Tibial nerve (tissue), 4 donors: ENCODE results near the gene CKAP5. TPM values are rescaled to one million over a fixed set of nuclear protein-coding genes. Genes with fewer than 3 reads are reported as not detected.
"Not testable (repeated sequence)": the region's sequence is repeated elsewhere in the genome, so short reads cannot be mapped to it uniquely, and the experiment has no call there.

ENCODE experiments used
- DNase-seq, 2 donors: peaks; one replicate each; pipeline ENCODE4 v3.0.0-alpha.2; 2019; ENCODE audit warnings: low spot score in 2 of 2
- H3K27ac ChIP-seq, 4 donors: fragments of 200-600 bp; sonication (generic) in 3 of 4; one replicate each; pipeline ENCODE4 v1.5.1; 2017 to 2019; ENCODE audit warnings: mild to moderate bottlenecking in 1 of 4
- H3K27me3 ChIP-seq, 2 donors: fragments of 200-600 bp; sonication (generic) in 1 of 2; one replicate each; pipeline versions ENCODE4 v1.5.1 to v1.6.0; 2017 to 2019
- H3K36me3 ChIP-seq, 3 donors: fragments of 200-600 bp; sonication (generic); one replicate each; pipeline ENCODE4 v1.5.1; 2018 to 2019
- H3K4me1 ChIP-seq, 4 donors: fragments of 200-600 bp; sonication (generic) in 3 of 4; one replicate each; pipeline ENCODE4 v1.5.1; 2017 to 2019
- H3K4me3 ChIP-seq, 4 donors: fragments of 200-600 bp; sonication (generic) in 3 of 4; one replicate each; pipeline ENCODE4 v1.5.1; 2017 to 2019; ENCODE audit warnings: mild to moderate bottlenecking in 1 of 4, moderate library complexity in 1 of 4
- H3K9me3 ChIP-seq, 4 donors: fragments of 200-600 bp; sonication (generic) in 3 of 4; one replicate each; pipeline ENCODE4 v1.5.1; 2017 to 2019
- CTCF ChIP-seq, 5 experiments: fragments of 200-600 bp in 3 of 5; fragments of 450-650 bp in 2 of 5; sonication (generic) in 3 of 5; IDR thresholded peaks; one replicate each; pipeline ENCODE4 v1.5.1; 2016 to 2019; ENCODE audit warnings: antibody characterized with exemption in 5 of 5, mild to moderate bottlenecking in 3 of 5, moderate library complexity in 2 of 5
- EP300 ChIP-seq, 2 donors: sonication (generic); formaldehyde crosslinking; IDR thresholded peaks; one replicate each; pipeline ENCODE4 v1.6.1; 2017; ENCODE audit warnings: antibody characterized with exemption in 2 of 2, mild to moderate bottlenecking in 1 of 2
- POLR2A ChIP-seq, 2 donors: fragments of 450-650 bp; IDR thresholded peaks; one replicate each; pipeline ENCODE4 v1.6.1; 2017; ENCODE audit warnings: antibody characterized with exemption in 2 of 2, mild to moderate bottlenecking in 2 of 2, moderate library complexity in 2 of 2
- WGBS, 2 donors: methylation state at CpG; one replicate each; pipeline ENCODE4 v1.1.5; 2018; 5-methylcytosine and 5-hydroxymethylcytosine counted together
- total RNA-seq, 4 donors: library from RNA; depleted of rRNA; stranded (reverse); fragments of >200 nt; gene quantifications; one replicate each; pipeline ENCODE4 v1.1.0, GENCODE V29; 2016

The CKAP5 gene
- total RNA-seq, 4 donors from 2014 or later: 36.9 to 52.7 (median 47.7) TPM

GRCh38 chr11:46800177-46800576, 45.9 kb downstream of the CKAP5 start:
- no peaks in the 10 kb centered on the region for H3K9me3 ChIP-seq
- DNase-seq: no peak
- H3K4me1 ChIP-seq: no peaks in the 10 kb centered on the region
- H3K4me3 ChIP-seq: no peak overlapping the region
- WGBS, 2 donors: 75 to 81% methylated on average over 1 of the region's 1 CpG
- peaks cover 0 to 78% (median 7%) of the 10 kb centered on the region in 3 donors for H3K36me3 ChIP-seq
- H3K27ac ChIP-seq: no peak overlapping the region
- no peak for TF ChIP-seq POLR2A (IDR thresholded peaks at IDR 0.05)
- no peak for TF ChIP-seq CTCF (IDR thresholded peaks at IDR 0.05)
- TF ChIP-seq EP300 (IDR thresholded peaks at IDR 0.05): no peak
- no peaks in the 10 kb centered on the region for H3K27me3 ChIP-seq

- H3K27ac ChIP-seq, H3K27me3 ChIP-seq, H3K9me3 ChIP-seq, H3K4me1 ChIP-seq, H3K4me3 ChIP-seq, DNase-seq: not testable (repeated sequence)
- peaks cover 0 to 83% (median 7%) of the 10 kb centered on the region in 3 donors for H3K36me3 ChIP-seq
- WGBS, 2 donors: 97 to 98% methylated on average over 2 of the region's 2 CpGs
Observed at GRCh38 chr11:46799725-46800124, 46.4 kb downstream of the CKAP5 start.

DNA sequence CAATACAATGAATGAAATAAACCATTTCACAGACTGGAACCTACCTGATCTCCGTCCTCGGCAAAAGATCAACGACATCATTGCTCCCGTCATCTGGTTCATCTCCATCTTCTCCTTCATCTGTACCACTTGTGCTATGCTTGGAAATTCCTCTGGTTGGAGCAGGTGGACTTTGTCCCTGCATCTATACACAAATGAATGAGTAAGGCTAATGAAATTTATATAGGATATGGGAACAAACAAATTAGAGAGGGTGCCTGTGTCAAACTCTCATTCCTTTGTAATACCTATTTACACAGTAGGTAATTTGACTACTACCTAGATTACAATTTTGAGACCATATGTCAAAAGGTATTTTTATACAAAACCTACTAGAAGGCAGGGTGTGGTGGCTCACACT, 67.7 kb downstream of the CKAP5 start:
- H3K9me3 ChIP-seq: no peaks in the 10 kb centered on the region
- peaks cover 2 to 86% (median 12%) of the 10 kb centered on the region in 3 donors for H3K36me3 ChIP-seq
- no peaks in the 10 kb centered on the region for H3K27me3 ChIP-seq
- no peaks in the 10 kb centered on the region for H3K4me1 ChIP-seq
- H3K4me3 ChIP-seq: no peak overlapping the region
- 92 to 94% methylated on average over 4 of the region's 4 CpGs for WGBS, 2 donors
- H3K27ac ChIP-seq: no peak overlapping the region
- TF ChIP-seq POLR2A (IDR thresholded peaks at IDR 0.05) (no peak), EP300 (IDR thresholded peaks at IDR 0.05) (no peak), CTCF (IDR thresholded peaks at IDR 0.05) (no peak)
- no peak for DNase-seq

- Histone ChIP-seq H3K27me3 (no peaks in the 10 kb centered on the region), H3K9me3 (no peaks in the 10 kb centered on the region), H3K36me3 (peaks cover 2 to 88% (median 8%) of the 10 kb centered on the region in 3 donors), H3K27ac (no peak overlapping the region), H3K4me3 (no peak overlapping the region), H3K4me1 (no peaks in the 10 kb centered on the region)
- DNase-seq: no peak
- TF ChIP-seq EP300 (IDR thresholded peaks at IDR 0.05) (no peak), CTCF (IDR thresholded peaks at IDR 0.05) (no peak), POLR2A (IDR thresholded peaks at IDR 0.05) (no peak)
- 95 to 97% methylated on average over 2 of the region's 2 CpGs for WGBS, 2 donors
Observed at GRCh38 chr11:46776878-46777277, 69.2 kb downstream of the CKAP5 start.

GRCh38 chr11:46769636-46770221, 76.4 kb downstream of the CKAP5 start:
- no peaks in the 10 kb centered on the region for H3K27me3 ChIP-seq
- TF ChIP-seq POLR2A (IDR thresholded peaks at IDR 0.05) (no peak), CTCF (IDR thresholded peaks at IDR 0.05) (no peak), EP300 (IDR thresholded peaks at IDR 0.05) (no peak)
- no peak for DNase-seq
- H3K4me3 ChIP-seq: no peak overlapping the region
- H3K27ac ChIP-seq: no peak overlapping the region
- peaks cover 0 to 90% (median 15%) of the 10 kb centered on the region in 3 donors for H3K36me3 ChIP-seq
- H3K9me3 ChIP-seq: no peaks in the 10 kb centered on the region
- WGBS, 2 donors: 88 to 92% methylated on average over 4 of the region's 4 CpGs
- H3K4me1 ChIP-seq: no peaks in the 10 kb centered on the region

DNA sequence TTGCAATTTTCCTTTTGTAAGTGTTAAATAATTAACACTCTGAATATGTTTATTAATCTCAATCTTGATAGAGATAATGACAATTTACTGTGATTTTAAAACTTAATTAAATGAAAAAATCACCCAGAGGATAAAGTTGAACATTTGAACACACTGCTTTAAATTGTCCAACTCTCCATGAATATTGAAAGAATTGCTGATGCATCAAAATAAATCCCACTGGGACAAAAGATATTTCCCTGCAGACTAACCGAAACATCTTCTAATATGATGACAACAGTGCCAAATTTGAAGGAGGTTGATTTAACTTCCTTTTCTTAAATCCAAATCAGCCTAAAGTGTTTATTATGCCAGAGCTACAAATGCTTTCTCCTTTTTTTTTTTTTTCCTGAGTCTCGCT, 79.4 kb downstream of the CKAP5 start:
- Histone ChIP-seq H3K4me3 (no peak overlapping the region), H3K9me3 (no peaks in the 10 kb centered on the region), H3K27ac (no peak overlapping the region), H3K27me3 (no peaks in the 10 kb centered on the region), H3K4me1 (no peaks in the 10 kb centered on the region), H3K36me3 (peaks cover 0 to 93% (median 15%) of the 10 kb centered on the region in 3 donors)
- 83 to 87% methylated on average over 2 of the region's 2 CpGs for WGBS, 2 donors
- DNase-seq: no peak
- no peak for TF ChIP-seq CTCF (IDR thresholded peaks at IDR 0.05)
- no peak for TF ChIP-seq EP300 (IDR thresholded peaks at IDR 0.05)
- TF ChIP-seq POLR2A (IDR thresholded peaks at IDR 0.05): no peak
